GM23338 (cell line): ENCODE results near the gene TMEM150C.

Experiments used
- CREB1 ChIP-seq: fragments of 250-450 bp; sonication (Bioruptor Pico); IDR thresholded peaks from 2 replicates; pipeline ENCODE4 v1.5.0; 2020; ENCODE audit warnings: low read depth, mild to moderate bottlenecking, moderate library complexity
- EZH2 ChIP-seq: fragments of 200-600 bp; sonication (generic); IDR thresholded peaks from one replicate; pipeline ENCODE4 v1.8.0; 2017; ENCODE audit warnings: antibody characterized with exemption, mild to moderate bottlenecking, low read depth; ENCODE audit not compliant: unreplicated experiment
- EZH2phosphoT487 ChIP-seq: fragments of 200-600 bp; sonication (generic); IDR thresholded peaks from one replicate; pipeline ENCODE4 v1.8.1; 2018; ENCODE audit warnings: antibody characterized with exemption; ENCODE audit not compliant: unreplicated experiment
- JUNB ChIP-seq: IDR thresholded peaks from one replicate; pipeline ENCODE4 v1.6.1; 2016; ENCODE audit warnings: antibody characterized with exemption; ENCODE audit not compliant: unreplicated experiment
- POLR2AphosphoS5 ChIP-seq: IDR thresholded peaks from 2 replicates; pipeline ENCODE4 v1.6.1; 2016; ENCODE audit warnings: antibody characterized with exemption, low read depth
- STAT1 ChIP-seq: IDR thresholded peaks from one replicate; pipeline ENCODE4 v1.6.1; 2016; ENCODE audit warnings: antibody characterized with exemption; ENCODE audit not compliant: unreplicated experiment
- TF ChIP-seq, protein P1 (sequence below), 2 experiments: fragments of 200-600 bp in 1 of 2; sonication (generic) in 1 of 2; conservative IDR thresholded peaks; 2 replicates each; pipeline versions ENCODE4 v1.5.1 to v1.6.1; 2016 to 2017; ENCODE audit warnings: antibody characterized with exemption in 2 of 2, low read depth in 2 of 2, mild to moderate bottlenecking in 2 of 2, moderate library complexity in 1 of 2
- TF ChIP-seq, protein P2 (sequence below): IDR thresholded peaks from one replicate; pipeline ENCODE4 v1.6.1; 2018; ENCODE audit warnings: antibody characterized with exemption; ENCODE audit not compliant: unreplicated experiment
- TF ChIP-seq, protein P3 (sequence below): IDR thresholded peaks from 2 replicates; pipeline ENCODE4 v1.6.1; 2016; ENCODE audit warnings: antibody characterized with exemption
- TF ChIP-seq, protein P4 (sequence below): fragments of 250-450 bp; sonication (Bioruptor Pico); IDR thresholded peaks from 2 replicates; pipeline ENCODE4 v1.5.0; 2020; ENCODE audit warnings: mild to moderate bottlenecking, moderate library complexity

DNA sequence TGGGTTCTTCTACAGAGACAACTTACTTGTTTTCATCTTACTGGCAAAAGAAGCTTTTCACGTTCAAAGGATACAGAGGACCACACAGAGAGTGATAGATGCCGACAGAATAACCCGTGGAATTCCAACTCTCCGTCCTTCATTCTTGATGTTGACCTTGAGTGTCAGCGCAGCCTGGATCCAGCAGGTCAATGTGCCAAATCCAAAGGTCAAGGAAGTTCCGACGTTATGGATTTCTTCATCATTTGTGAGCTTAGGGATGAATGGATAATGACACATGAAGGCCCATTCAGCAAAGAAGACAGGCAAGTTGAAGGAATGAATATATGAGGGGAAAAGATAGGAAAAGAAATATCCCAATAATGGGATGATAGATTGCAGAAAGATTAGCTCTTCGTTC lies 71.8 kb downstream of the TMEM150C start:
- TF ChIP-seq, protein P1, sequence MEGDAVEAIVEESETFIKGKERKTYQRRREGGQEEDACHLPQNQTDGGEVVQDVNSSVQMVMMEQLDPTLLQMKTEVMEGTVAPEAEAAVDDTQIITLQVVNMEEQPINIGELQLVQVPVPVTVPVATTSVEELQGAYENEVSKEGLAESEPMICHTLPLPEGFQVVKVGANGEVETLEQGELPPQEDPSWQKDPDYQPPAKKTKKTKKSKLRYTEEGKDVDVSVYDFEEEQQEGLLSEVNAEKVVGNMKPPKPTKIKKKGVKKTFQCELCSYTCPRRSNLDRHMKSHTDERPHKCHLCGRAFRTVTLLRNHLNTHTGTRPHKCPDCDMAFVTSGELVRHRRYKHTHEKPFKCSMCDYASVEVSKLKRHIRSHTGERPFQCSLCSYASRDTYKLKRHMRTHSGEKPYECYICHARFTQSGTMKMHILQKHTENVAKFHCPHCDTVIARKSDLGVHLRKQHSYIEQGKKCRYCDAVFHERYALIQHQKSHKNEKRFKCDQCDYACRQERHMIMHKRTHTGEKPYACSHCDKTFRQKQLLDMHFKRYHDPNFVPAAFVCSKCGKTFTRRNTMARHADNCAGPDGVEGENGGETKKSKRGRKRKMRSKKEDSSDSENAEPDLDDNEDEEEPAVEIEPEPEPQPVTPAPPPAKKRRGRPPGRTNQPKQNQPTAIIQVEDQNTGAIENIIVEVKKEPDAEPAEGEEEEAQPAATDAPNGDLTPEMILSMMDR (conservative IDR thresholded peaks at IDR 0.05; ENCODE audit: low read depth in 2 of 2) = no peak
- no peak for TF ChIP-seq POLR2AphosphoS5
- no peak for TF ChIP-seq EZH2
- TF ChIP-seq, protein P2, sequence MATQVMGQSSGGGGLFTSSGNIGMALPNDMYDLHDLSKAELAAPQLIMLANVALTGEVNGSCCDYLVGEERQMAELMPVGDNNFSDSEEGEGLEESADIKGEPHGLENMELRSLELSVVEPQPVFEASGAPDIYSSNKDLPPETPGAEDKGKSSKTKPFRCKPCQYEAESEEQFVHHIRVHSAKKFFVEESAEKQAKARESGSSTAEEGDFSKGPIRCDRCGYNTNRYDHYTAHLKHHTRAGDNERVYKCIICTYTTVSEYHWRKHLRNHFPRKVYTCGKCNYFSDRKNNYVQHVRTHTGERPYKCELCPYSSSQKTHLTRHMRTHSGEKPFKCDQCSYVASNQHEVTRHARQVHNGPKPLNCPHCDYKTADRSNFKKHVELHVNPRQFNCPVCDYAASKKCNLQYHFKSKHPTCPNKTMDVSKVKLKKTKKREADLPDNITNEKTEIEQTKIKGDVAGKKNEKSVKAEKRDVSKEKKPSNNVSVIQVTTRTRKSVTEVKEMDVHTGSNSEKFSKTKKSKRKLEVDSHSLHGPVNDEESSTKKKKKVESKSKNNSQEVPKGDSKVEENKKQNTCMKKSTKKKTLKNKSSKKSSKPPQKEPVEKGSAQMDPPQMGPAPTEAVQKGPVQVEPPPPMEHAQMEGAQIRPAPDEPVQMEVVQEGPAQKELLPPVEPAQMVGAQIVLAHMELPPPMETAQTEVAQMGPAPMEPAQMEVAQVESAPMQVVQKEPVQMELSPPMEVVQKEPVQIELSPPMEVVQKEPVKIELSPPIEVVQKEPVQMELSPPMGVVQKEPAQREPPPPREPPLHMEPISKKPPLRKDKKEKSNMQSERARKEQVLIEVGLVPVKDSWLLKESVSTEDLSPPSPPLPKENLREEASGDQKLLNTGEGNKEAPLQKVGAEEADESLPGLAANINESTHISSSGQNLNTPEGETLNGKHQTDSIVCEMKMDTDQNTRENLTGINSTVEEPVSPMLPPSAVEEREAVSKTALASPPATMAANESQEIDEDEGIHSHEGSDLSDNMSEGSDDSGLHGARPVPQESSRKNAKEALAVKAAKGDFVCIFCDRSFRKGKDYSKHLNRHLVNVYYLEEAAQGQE = no peak
- no peak for TF ChIP-seq EZH2phosphoT487
- no peak for TF ChIP-seq STAT1
- TF ChIP-seq, protein P3, sequence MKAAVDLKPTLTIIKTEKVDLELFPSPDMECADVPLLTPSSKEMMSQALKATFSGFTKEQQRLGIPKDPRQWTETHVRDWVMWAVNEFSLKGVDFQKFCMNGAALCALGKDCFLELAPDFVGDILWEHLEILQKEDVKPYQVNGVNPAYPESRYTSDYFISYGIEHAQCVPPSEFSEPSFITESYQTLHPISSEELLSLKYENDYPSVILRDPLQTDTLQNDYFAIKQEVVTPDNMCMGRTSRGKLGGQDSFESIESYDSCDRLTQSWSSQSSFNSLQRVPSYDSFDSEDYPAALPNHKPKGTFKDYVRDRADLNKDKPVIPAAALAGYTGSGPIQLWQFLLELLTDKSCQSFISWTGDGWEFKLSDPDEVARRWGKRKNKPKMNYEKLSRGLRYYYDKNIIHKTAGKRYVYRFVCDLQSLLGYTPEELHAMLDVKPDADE = no peak
- TF ChIP-seq, protein P4, sequence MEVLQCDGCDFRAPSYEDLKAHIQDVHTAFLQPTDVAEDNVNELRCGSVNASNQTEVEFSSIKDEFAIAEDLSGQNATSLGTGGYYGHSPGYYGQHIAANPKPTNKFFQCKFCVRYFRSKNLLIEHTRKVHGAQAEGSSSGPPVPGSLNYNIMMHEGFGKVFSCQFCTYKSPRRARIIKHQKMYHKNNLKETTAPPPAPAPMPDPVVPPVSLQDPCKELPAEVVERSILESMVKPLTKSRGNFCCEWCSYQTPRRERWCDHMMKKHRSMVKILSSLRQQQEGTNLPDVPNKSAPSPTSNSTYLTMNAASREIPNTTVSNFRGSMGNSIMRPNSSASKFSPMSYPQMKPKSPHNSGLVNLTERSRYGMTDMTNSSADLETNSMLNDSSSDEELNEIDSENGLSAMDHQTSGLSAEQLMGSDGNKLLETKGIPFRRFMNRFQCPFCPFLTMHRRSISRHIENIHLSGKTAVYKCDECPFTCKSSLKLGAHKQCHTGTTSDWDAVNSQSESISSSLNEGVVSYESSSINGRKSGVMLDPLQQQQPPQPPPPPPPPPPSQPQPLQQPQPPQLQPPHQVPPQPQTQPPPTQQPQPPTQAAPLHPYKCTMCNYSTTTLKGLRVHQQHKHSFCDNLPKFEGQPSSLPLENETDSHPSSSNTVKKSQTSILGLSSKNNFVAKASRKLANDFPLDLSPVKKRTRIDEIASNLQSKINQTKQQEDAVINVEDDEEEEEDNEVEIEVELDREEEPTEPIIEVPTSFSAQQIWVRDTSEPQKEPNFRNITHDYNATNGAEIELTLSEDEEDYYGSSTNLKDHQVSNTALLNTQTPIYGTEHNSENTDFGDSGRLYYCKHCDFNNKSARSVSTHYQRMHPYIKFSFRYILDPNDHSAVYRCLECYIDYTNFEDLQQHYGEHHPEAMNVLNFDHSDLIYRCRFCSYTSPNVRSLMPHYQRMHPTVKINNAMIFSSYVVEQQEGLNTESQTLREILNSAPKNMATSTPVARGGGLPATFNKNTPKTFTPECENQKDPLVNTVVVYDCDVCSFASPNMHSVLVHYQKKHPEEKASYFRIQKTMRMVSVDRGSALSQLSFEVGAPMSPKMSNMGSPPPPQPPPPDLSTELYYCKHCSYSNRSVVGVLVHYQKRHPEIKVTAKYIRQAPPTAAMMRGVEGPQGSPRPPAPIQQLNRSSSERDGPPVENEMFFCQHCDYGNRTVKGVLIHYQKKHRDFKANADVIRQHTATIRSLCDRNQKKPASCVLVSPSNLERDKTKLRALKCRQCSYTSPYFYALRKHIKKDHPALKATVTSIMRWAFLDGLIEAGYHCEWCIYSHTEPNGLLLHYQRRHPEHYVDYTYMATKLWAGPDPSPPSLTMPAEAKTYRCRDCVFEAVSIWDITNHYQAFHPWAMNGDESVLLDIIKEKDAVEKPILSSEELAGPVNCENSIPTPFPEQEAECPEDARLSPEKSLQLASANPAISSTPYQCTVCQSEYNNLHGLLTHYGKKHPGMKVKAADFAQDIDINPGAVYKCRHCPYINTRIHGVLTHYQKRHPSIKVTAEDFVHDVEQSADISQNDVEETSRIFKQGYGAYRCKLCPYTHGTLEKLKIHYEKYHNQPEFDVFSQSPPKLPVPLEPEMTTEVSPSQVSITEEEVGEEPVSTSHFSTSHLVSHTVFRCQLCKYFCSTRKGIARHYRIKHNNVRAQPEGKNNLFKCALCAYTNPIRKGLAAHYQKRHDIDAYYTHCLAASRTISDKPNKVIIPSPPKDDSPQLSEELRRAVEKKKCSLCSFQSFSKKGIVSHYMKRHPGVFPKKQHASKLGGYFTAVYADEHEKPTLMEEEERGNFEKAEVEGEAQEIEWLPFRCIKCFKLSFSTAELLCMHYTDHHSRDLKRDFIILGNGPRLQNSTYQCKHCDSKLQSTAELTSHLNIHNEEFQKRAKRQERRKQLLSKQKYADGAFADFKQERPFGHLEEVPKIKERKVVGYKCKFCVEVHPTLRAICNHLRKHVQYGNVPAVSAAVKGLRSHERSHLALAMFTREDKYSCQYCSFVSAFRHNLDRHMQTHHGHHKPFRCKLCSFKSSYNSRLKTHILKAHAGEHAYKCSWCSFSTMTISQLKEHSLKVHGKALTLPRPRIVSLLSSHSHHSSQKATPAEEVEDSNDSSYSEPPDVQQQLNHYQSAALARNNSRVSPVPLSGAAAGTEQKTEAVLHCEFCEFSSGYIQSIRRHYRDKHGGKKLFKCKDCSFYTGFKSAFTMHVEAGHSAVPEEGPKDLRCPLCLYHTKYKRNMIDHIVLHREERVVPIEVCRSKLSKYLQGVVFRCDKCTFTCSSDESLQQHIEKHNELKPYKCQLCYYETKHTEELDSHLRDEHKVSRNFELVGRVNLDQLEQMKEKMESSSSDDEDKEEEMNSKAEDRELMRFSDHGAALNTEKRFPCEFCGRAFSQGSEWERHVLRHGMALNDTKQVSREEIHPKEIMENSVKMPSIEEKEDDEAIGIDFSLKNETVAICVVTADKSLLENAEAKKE (CRISPR knock-in tag) = no peak
- no peak for TF ChIP-seq JUNB
- no peak for TF ChIP-seq CREB1 (CRISPR knock-in tag)
